ENCODE measurements around the gene DNAI2.

DNA sequence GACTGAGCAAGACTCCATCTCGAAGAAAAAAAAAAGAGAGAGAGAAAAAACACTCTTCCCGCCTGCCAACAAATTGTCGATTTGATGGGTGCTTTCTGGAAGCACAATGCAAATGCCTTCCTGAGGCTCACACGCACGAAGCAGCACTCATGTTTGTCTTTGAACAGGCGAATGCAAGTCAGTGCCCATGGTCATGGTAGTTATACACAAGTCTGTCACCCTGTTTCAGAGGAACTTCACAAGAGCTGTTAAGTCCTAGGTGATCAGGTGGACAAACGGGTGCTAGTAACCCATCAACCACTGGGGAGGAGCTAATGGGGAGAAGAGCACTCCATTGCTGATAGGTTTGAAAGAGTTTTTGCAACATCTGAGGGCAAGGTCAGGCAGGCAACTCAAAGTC, 6.5 kb upstream of the DNAI2 start:
- TF ChIP-seq, protein P1, sequence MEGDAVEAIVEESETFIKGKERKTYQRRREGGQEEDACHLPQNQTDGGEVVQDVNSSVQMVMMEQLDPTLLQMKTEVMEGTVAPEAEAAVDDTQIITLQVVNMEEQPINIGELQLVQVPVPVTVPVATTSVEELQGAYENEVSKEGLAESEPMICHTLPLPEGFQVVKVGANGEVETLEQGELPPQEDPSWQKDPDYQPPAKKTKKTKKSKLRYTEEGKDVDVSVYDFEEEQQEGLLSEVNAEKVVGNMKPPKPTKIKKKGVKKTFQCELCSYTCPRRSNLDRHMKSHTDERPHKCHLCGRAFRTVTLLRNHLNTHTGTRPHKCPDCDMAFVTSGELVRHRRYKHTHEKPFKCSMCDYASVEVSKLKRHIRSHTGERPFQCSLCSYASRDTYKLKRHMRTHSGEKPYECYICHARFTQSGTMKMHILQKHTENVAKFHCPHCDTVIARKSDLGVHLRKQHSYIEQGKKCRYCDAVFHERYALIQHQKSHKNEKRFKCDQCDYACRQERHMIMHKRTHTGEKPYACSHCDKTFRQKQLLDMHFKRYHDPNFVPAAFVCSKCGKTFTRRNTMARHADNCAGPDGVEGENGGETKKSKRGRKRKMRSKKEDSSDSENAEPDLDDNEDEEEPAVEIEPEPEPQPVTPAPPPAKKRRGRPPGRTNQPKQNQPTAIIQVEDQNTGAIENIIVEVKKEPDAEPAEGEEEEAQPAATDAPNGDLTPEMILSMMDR (IDR thresholded peaks at IDR 0.05), result no peak
- TF ChIP-seq POLR2A (IDR thresholded peaks at IDR 0.05), result no peak
